GM12873 (cell line): ENCODE results near the gene KMT2B.

Source experiments
- CTCF ChIP-seq: IDR thresholded peaks from 2 replicates; pipeline ENCODE4 v1.5.1; 2012; ENCODE audit warnings: low read depth, mild to moderate bottlenecking, moderate library complexity, low read length, control low read depth; ENCODE audit not compliant: insufficient read depth; ENCODE audit errors: missing control alignments

KMT2B gene

DNA sequence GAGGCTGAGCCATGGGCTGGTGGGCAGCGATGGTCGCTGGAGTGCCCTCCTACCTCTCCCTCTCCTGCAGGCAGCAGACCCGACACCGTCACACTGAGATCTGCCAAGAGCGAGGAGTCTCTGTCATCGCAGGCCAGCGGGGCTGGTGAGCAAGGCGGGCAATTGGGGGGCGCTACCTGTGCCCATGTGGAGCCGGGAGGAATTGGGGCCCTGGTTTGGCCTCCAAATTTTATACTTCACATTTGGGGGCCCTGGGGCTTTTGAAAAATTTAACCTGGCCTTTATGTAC is 67.5 kb downstream of the KMT2B start:
- TF ChIP-seq CTCF = no peak

DNA sequence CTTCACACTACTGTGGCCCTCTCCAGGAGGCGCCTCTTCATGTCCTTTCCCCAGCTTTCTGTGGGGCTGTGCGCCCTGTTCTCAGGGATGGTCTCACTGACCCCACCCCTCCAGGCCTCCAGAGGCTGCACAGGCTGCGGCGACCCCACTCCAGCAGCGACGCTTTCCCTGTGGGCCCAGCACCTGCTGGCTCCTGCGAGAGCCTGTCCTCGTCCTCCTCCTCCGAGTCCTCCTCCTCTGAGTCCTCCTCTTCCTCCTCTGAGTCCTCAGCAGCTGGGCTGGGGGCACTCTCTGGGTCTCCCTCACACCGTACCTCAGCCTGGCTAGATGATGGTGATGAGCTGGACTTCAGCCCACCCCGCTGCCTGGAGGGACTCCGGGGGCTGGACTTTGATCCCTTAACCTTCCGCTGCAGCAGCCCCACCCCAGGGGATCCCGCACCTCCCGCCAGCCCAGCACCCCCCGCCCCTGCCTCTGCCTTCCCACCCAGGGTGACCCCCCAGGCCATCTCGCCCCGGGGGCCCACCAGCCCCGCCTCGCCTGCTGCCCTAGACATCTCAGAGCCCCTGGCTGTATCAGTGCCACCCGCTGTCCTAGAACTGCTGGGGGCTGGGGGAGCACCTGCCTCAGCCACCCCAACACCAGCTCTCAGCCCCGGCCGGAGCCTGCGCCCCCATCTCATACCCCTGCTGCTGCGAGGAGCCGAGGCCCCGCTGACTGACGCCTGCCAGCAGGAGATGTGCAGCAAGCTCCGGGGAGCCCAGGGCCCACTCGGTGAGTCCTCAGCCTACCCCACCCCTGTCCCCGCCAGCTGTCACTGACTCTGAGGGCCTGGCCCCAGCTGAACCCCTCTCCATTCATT is 68.7 kb downstream of the KMT2B start:
- TF ChIP-seq CTCF = no peak

DNA sequence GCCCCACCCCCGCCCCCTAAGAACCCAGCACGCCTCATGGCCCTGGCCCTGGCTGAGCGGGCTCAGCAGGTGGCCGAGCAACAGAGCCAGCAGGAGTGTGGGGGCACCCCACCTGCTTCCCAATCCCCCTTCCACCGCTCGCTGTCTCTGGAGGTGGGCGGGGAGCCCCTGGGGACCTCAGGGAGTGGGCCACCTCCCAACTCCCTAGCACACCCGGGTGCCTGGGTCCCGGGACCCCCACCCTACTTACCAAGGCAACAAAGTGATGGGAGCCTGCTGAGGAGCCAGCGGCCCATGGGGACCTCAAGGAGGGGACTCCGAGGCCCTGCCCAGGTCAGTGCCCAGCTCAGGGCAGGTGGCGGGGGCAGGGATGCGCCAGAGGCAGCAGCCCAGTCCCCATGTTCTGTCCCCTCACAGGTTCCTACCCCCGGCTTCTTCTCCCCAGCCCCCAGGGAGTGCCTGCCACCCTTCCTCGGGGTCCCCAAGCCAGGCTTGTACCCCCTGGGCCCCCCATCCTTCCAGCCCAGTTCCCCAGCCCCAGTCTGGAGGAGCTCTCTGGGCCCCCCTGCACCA is 69.5 kb downstream of the KMT2B start:
- TF ChIP-seq CTCF = no peak
